Measurements from ENCODE around the gene ZBTB38.

The ZBTB38 gene

GRCh38 chr3:141350666-141351065, 17.6 kb upstream of the ZBTB38 start:
- no peak overlapping the region for H3K4me3 ChIP-seq (ENCODE audit: low read depth, low read length)
- no peak overlapping the region for H3K27ac ChIP-seq (ENCODE audit: low read depth, low read length)
- peaks cover 14% of the 10 kb centered on the region for H3K4me1 ChIP-seq (ENCODE audit: control insufficient read depth, insufficient read depth, low read length, unreplicated experiment)
- H3K36me3 ChIP-seq (ENCODE audit: insufficient read depth, low read length): no peaks in the 10 kb centered on the region
- no peaks in the 10 kb centered on the region for H3K27me3 ChIP-seq (ENCODE audit: insufficient read depth, low read length)
- no peak overlapping the region for H2AFZ ChIP-seq (ENCODE audit: low read length, unreplicated experiment)
- no peaks in the 10 kb centered on the region for H3K79me2 ChIP-seq (ENCODE audit: control insufficient read depth, insufficient read depth, low read length, unreplicated experiment)

GRCh38 chr3:141352262-141352984, 15.9 kb upstream of the ZBTB38 start:
- Histone ChIP-seq H3K27ac (ENCODE audit: low read depth, low read length) (no peak overlapping the region), H3K27me3 (ENCODE audit: insufficient read depth, low read length) (no peaks in the 10 kb centered on the region), H2AFZ (ENCODE audit: low read length, unreplicated experiment) (no peak overlapping the region), H3K4me1 (ENCODE audit: control insufficient read depth, insufficient read depth, low read length, unreplicated experiment) (peaks cover 14% of the 10 kb centered on the region), H3K79me2 (ENCODE audit: control insufficient read depth, insufficient read depth, low read length, unreplicated experiment) (no peaks in the 10 kb centered on the region), H3K4me3 (ENCODE audit: low read depth, low read length) (no peak overlapping the region), H3K36me3 (ENCODE audit: insufficient read depth, low read length) (no peaks in the 10 kb centered on the region)

DNA sequence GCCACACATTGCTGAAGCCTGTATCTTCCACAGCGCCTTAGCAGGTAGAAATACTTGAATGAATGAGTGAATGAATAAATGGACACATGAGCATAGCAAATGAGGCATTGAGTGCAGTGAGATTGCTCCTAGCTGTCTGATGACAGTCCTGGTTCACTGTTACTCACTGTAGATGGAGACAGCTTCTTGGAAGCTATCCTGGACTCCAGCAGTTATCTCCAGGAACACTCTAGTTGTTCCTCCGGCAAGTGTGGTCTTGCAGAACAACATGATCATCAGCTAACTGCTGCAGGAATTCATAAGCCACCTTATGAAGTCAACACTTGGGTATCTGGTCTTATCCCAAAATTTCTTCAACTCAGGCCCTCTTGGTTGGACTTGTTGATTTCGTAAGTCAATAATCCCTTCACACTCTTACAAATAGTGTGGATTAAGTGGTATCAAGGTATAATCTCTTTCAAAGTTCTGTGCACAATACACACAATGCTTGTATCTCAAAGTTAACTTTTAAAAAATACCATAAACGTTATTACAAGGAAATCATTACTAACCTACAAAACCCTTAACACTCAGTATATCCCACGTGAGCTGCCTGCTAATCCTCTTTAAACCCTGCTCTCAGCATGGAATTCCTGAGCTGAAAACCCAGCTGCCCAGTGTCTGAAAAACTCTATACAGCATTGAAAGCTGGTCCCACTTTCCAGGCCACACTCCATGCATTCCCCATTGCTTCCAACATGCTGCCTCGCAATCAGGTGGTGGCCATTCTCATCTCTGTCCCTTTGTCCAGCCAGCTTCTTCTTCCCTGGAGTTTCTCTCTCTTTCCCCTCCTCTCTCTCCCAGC, 14.4 kb upstream of the ZBTB38 start:
- H3K79me2 ChIP-seq (ENCODE audit: control insufficient read depth, insufficient read depth, low read length, unreplicated experiment): no peaks in the 10 kb centered on the region
- no peak overlapping the region for H2AFZ ChIP-seq (ENCODE audit: low read length, unreplicated experiment)
- H3K27ac ChIP-seq (ENCODE audit: low read depth, low read length): no peak overlapping the region
- no peak overlapping the region for H3K4me3 ChIP-seq (ENCODE audit: low read depth, low read length)
- peaks cover 6% of the 10 kb centered on the region for H3K4me1 ChIP-seq (ENCODE audit: control insufficient read depth, insufficient read depth, low read length, unreplicated experiment)
- H3K36me3 ChIP-seq (ENCODE audit: insufficient read depth, low read length): no peaks in the 10 kb centered on the region
- no peaks in the 10 kb centered on the region for H3K27me3 ChIP-seq (ENCODE audit: insufficient read depth, low read length)

GRCh38 chr3:141354517-141354916, 13.8 kb upstream of the ZBTB38 start:
- no peaks in the 10 kb centered on the region for H3K4me1 ChIP-seq (ENCODE audit: control insufficient read depth, insufficient read depth, low read length, unreplicated experiment)

GRCh38 chr3:141355242-141355641, 13.1 kb upstream of the ZBTB38 start:
- H2AFZ ChIP-seq (ENCODE audit: low read length, unreplicated experiment): no peak overlapping the region
- no peak overlapping the region for H3K27ac ChIP-seq (ENCODE audit: low read depth, low read length)
- H3K27me3 ChIP-seq (ENCODE audit: insufficient read depth, low read length): no peaks in the 10 kb centered on the region

More at GRCh38 chr3:141354517-141354916, 13.8 kb upstream of the ZBTB38 start:
- no peaks in the 10 kb centered on the region for H3K79me2 ChIP-seq (ENCODE audit: control insufficient read depth, insufficient read depth, low read length, unreplicated experiment)
- no peak overlapping the region for H2AFZ ChIP-seq (ENCODE audit: low read length, unreplicated experiment)
- no peaks in the 10 kb centered on the region for H3K27me3 ChIP-seq (ENCODE audit: insufficient read depth, low read length)
- H3K27ac ChIP-seq (ENCODE audit: low read depth, low read length): no peak overlapping the region
- H3K4me3 ChIP-seq (ENCODE audit: low read depth, low read length): no peak overlapping the region
- H3K36me3 ChIP-seq (ENCODE audit: insufficient read depth, low read length): no peaks in the 10 kb centered on the region

GRCh38 chr3:141356046-141356445, 12.3 kb upstream of the ZBTB38 start:
- Histone ChIP-seq H3K27ac (ENCODE audit: low read depth, low read length) (no peak overlapping the region), H2AFZ (ENCODE audit: low read length, unreplicated experiment) (no peak overlapping the region), H3K4me3 (ENCODE audit: low read depth, low read length) (no peak overlapping the region), H3K36me3 (ENCODE audit: insufficient read depth, low read length) (no peaks in the 10 kb centered on the region), H3K4me1 (ENCODE audit: control insufficient read depth, insufficient read depth, low read length, unreplicated experiment) (peaks cover 5% of the 10 kb centered on the region), H3K79me2 (ENCODE audit: control insufficient read depth, insufficient read depth, low read length, unreplicated experiment) (no peaks in the 10 kb centered on the region), H3K27me3 (ENCODE audit: insufficient read depth, low read length) (no peaks in the 10 kb centered on the region)

More at GRCh38 chr3:141355242-141355641, 13.1 kb upstream of the ZBTB38 start:
- no peaks in the 10 kb centered on the region for H3K36me3 ChIP-seq (ENCODE audit: insufficient read depth, low read length)
- no peaks in the 10 kb centered on the region for H3K79me2 ChIP-seq (ENCODE audit: control insufficient read depth, insufficient read depth, low read length, unreplicated experiment)
- H3K4me1 ChIP-seq (ENCODE audit: control insufficient read depth, insufficient read depth, low read length, unreplicated experiment): no peaks in the 10 kb centered on the region
- H3K4me3 ChIP-seq (ENCODE audit: low read depth, low read length): no peak overlapping the region

DNA sequence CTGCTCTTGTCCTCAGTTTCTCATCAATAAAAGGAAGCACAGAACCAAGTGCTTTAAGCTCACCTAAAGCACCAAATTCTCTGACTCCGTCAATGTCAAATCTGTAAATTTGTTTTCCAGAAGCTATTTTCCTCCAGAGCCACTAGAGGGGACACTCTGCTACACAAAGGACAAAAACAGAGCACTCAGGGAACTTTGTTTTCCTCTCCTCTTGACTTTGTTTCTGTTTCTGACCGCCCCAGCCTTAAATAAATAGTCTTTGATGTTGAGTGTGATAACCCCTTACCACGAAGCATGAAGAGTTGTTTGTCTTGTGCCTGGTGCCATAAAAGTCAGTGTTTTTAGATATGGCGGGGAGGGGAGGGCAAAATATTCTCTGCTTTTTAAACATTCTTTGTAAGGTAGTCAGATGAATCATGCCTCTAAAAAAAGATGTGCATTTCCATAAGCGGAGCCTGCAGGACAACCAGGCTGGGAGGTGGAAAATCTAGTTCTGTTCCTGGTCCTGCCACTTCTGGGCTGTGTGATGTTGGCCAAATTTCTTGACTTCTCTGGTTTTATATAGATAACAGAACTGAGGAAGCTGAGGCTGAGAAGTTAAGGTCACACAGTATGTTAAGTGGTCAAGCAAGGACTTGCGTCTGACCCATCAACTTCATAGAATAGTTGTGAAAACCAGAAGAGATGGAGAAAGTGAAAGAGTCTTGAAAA, 7.3 kb upstream of the ZBTB38 start:
- Histone ChIP-seq H2AFZ (ENCODE audit: low read length, unreplicated experiment) (peak overlapping the region; percentile 77), H3K27ac (ENCODE audit: low read depth, low read length) (peak overlapping the region; percentile 88), H3K27me3 (ENCODE audit: insufficient read depth, low read length) (no peaks in the 10 kb centered on the region), H3K79me2 (ENCODE audit: control insufficient read depth, insufficient read depth, low read length, unreplicated experiment) (no peaks in the 10 kb centered on the region), H3K4me1 (ENCODE audit: control insufficient read depth, insufficient read depth, low read length, unreplicated experiment) (peaks cover 25% of the 10 kb centered on the region), H3K36me3 (ENCODE audit: insufficient read depth, low read length) (peaks cover 3% of the 10 kb centered on the region), H3K4me3 (ENCODE audit: low read depth, low read length) (peak overlapping the region; percentile 52)

GRCh38 chr3:141362736-141363135, 5.6 kb upstream of the ZBTB38 start:
- no peak overlapping the region for H2AFZ ChIP-seq (ENCODE audit: low read length, unreplicated experiment)
- H3K27ac ChIP-seq (ENCODE audit: low read depth, low read length): peak overlapping the region; percentile 88
- H3K4me3 ChIP-seq (ENCODE audit: low read depth, low read length): no peak overlapping the region
- H3K27me3 ChIP-seq (ENCODE audit: insufficient read depth, low read length): no peaks in the 10 kb centered on the region
- no peaks in the 10 kb centered on the region for H3K79me2 ChIP-seq (ENCODE audit: control insufficient read depth, insufficient read depth, low read length, unreplicated experiment)
- peaks cover 40% of the 10 kb centered on the region for H3K4me1 ChIP-seq (ENCODE audit: control insufficient read depth, insufficient read depth, low read length, unreplicated experiment)
- H3K36me3 ChIP-seq (ENCODE audit: insufficient read depth, low read length): peaks cover 3% of the 10 kb centered on the region

DNA sequence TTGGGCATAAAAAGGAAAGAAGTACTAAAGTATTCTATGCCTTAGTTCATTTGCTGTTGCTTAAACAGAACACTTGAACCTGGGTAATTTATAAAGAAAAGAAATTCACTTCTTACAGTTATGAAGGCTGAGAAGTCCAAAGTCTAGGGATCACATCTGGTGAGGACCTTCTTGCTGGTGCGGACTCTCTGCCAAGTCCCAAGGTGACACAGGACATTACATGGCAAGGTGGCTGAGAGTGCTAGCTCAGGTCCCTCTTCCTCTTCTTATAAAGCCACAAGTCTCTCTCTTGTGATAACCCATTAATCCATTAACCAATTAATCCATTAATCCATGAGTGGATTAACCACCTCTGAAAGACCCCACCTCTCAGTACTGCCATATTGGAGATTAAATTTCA, 3.1 kb upstream of the ZBTB38 start:
- peaks cover 7% of the 10 kb centered on the region for H3K36me3 ChIP-seq (ENCODE audit: insufficient read depth, low read length)
- H3K27me3 ChIP-seq (ENCODE audit: insufficient read depth, low read length): no peaks in the 10 kb centered on the region
- no peak overlapping the region for H2AFZ ChIP-seq (ENCODE audit: low read length, unreplicated experiment)
- H3K79me2 ChIP-seq (ENCODE audit: control insufficient read depth, insufficient read depth, low read length, unreplicated experiment): peaks cover 15% of the 10 kb centered on the region
- no peak overlapping the region for H3K4me3 ChIP-seq (ENCODE audit: low read depth, low read length)
- H3K27ac ChIP-seq (ENCODE audit: low read depth, low read length): peak overlapping the region; percentile 100
- peaks cover 62% of the 10 kb centered on the region for H3K4me1 ChIP-seq (ENCODE audit: control insufficient read depth, insufficient read depth, low read length, unreplicated experiment)

- Histone ChIP-seq H3K27ac (ENCODE audit: low read depth, low read length) (peak overlapping the region; percentile 100), H2AFZ (ENCODE audit: low read length, unreplicated experiment) (no peak overlapping the region), H3K27me3 (ENCODE audit: insufficient read depth, low read length) (no peaks in the 10 kb centered on the region), H3K36me3 (ENCODE audit: insufficient read depth, low read length) (peaks cover 13% of the 10 kb centered on the region), H3K4me1 (ENCODE audit: control insufficient read depth, insufficient read depth, low read length, unreplicated experiment) (peaks cover 61% of the 10 kb centered on the region), H3K4me3 (ENCODE audit: low read depth, low read length) (peak overlapping the region; percentile 53), H3K79me2 (ENCODE audit: control insufficient read depth, insufficient read depth, low read length, unreplicated experiment) (peaks cover 24% of the 10 kb centered on the region)
These were observed 1.8 kb upstream of the ZBTB38 start for GRCh38 chr3:141366285-141367037.

Data from ACC112 (cell line).